Measurements from ENCODE around the gene PTPN1. TPM values are rescaled to one million over a fixed set of nuclear protein-coding genes. Genes with fewer than 3 reads are reported as not detected.

Gene PTPN1
- total RNA-seq, 4 donors from 2014 or later, result 13.8 to 40.4 (median 22.0) TPM

- DNase-seq, result no peak
- no peak overlapping the region for H3K4me3 ChIP-seq
- H3K27me3 ChIP-seq, result no peaks in the 10 kb centered on the region
- no peaks in the 10 kb centered on the region for H3K4me1 ChIP-seq
- TF ChIP-seq POLR2A (IDR thresholded peaks at IDR 0.05), result no peak
- TF ChIP-seq, protein P1, sequence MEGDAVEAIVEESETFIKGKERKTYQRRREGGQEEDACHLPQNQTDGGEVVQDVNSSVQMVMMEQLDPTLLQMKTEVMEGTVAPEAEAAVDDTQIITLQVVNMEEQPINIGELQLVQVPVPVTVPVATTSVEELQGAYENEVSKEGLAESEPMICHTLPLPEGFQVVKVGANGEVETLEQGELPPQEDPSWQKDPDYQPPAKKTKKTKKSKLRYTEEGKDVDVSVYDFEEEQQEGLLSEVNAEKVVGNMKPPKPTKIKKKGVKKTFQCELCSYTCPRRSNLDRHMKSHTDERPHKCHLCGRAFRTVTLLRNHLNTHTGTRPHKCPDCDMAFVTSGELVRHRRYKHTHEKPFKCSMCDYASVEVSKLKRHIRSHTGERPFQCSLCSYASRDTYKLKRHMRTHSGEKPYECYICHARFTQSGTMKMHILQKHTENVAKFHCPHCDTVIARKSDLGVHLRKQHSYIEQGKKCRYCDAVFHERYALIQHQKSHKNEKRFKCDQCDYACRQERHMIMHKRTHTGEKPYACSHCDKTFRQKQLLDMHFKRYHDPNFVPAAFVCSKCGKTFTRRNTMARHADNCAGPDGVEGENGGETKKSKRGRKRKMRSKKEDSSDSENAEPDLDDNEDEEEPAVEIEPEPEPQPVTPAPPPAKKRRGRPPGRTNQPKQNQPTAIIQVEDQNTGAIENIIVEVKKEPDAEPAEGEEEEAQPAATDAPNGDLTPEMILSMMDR (IDR thresholded peaks at IDR 0.05), result no peak
- no peak overlapping the region for H3K27ac ChIP-seq
- no peaks in the 10 kb centered on the region for H3K9me3 ChIP-seq
- no peaks in the 10 kb centered on the region for H3K36me3 ChIP-seq
Measured at GRCh38 chr20:50493881-50494253, 16.3 kb upstream of the PTPN1 start.

DNA sequence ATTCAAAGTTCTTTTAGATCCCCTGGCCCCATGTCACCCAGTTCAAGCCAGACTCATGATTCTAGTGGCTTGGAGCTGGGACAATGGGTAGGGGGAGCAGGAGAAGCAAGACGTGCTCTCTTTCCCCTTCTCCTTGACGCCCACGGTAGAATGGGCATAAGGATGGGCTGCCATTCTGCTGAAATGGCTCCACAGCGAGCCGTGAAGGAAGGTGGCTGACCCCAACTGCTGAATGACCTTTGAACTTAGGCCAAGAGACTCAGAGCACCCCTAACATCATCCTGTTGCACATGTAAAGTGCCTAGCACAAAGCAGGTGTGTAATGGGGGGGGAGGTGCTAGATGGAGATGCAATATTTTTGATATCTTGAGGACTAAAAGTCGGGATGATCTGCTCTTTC, 15.8 kb upstream of the PTPN1 start:
- no peak for DNase-seq
- Histone ChIP-seq H3K4me1 (no peaks in the 10 kb centered on the region), H3K9me3 (no peaks in the 10 kb centered on the region), H3K36me3 (no peaks in the 10 kb centered on the region), H3K27ac (no peak overlapping the region), H3K27me3 (no peaks in the 10 kb centered on the region), H3K4me3 (no peak overlapping the region)
- no peak for TF ChIP-seq POLR2A (IDR thresholded peaks at IDR 0.05)
- TF ChIP-seq, protein P1 (IDR thresholded peaks at IDR 0.05), result no peak

GRCh38 chr20:50496773-50497385, 13.3 kb upstream of the PTPN1 start:
- Histone ChIP-seq H3K9me3 (no peaks in the 10 kb centered on the region), H3K4me3 (no peak overlapping the region), H3K27ac (no peak overlapping the region), H3K4me1 (no peaks in the 10 kb centered on the region), H3K27me3 (no peaks in the 10 kb centered on the region), H3K36me3 (no peaks in the 10 kb centered on the region)
- no peak for DNase-seq
- no peak for TF ChIP-seq POLR2A (IDR thresholded peaks at IDR 0.05)
- TF ChIP-seq, protein P1 (IDR thresholded peaks at IDR 0.05), result no peak

DNA sequence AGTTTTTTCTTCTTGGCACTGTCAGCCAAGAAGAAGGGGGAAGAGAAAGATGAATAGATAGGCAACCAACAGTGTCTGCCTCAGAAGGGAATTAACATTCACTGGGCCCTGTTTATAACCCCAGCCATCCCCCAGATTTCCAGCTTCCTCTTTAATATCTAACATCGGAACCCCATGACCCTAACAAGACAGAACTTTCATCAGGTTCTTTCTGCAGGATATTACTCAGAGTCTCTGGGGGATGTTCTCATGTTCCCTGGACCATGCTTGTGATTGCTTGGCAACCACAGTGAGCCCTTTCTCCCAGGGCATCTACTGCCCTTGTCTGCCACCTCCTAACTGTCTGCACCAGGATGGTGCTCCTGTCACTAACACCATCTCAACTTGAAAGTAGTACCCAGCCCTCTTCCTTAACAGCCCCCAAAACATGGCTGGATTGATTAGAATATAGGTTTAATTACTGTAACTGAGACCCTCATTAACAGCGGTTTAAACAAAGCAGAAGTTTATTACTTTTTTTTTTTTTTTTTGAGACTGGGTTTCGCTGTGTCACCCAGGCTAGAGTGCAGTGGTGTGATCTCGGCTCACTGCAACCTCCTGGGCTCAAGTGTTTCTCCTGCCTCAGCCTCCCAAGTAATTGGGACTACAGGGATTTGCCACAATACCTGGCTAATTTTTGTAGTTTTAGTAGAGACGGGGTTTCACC, 12.0 kb upstream of the PTPN1 start:
- Histone ChIP-seq H3K27me3 (no peaks in the 10 kb centered on the region), H3K4me3 (no peak overlapping the region), H3K36me3 (no peaks in the 10 kb centered on the region), H3K4me1 (no peaks in the 10 kb centered on the region), H3K9me3 (no peaks in the 10 kb centered on the region), H3K27ac (peak overlapping the region in 1 of 4 donors; percentile 17)
- DNase-seq, result no peak
- TF ChIP-seq POLR2A (IDR thresholded peaks at IDR 0.05), result no peak
- TF ChIP-seq, protein P1 (IDR thresholded peaks at IDR 0.05), result no peak

DNA sequence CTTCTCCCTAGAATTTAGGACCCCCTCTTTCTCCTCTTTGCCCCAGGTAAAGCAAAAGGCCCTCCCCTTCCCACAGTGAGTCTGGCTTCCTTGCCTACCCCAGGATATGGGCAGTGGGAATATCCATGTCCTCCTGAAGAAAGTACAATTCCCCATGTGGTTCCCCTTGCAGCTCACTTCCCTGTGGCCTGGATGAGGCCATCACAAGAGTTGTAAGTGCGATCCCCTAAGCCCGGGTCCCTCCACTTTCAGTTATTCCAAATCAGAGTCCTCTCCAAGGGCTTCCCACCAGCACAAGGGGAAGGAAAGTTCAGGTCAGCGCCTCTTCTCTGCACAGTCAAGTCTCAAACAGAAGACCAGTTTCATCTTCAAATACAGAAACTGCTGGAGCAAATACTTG, 10.2 kb upstream of the PTPN1 start:
- no peak for DNase-seq
- Histone ChIP-seq H3K27ac (no peak overlapping the region), H3K36me3 (no peaks in the 10 kb centered on the region), H3K27me3 (no peaks in the 10 kb centered on the region), H3K4me1 (peaks cover 0 to 6% (median under 1%) of the 10 kb centered on the region in 4 donors), H3K4me3 (no peak overlapping the region), H3K9me3 (no peaks in the 10 kb centered on the region)
- TF ChIP-seq POLR2A (IDR thresholded peaks at IDR 0.05), result no peak
- TF ChIP-seq, protein P1 (IDR thresholded peaks at IDR 0.05), result no peak

Measured in Peyer's patch (tissue), 4 donors.